Embryonic facial prominence (tissue), 1 donor: ENCODE data around the gene ZNF333.
"Not testable (repeated sequence)": the region's sequence is repeated elsewhere in the genome, so short reads cannot be mapped to it uniquely, and the experiment has no call there.

ENCODE experiments used
- DNase-seq: peaks from one replicate; pipeline ENCODE4 v3.0.0-alpha.2; 2016; ENCODE audit errors: extremely low spot score

Gene ZNF333

DNA sequence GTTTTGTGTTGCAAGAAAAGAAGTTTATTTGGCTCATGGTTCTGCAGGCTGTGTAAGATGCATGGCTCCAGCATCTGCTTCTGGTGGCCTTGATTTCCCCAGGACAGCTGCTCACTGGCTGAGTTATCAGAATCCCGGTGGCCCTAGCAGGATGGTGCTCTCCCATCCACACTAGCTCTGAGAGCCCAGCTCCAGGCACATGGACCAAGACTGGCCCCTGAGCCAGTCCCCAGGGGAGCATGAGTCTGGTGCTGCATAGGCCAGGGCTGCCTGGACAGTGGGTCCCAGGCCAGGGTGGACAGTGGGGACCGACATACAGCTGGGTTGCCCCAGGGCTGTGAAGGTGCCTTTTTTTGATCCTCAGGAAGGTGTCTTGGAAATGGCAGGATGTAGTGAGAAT lies 78.2 kb downstream of the ZNF333 start:
- no peak for DNase-seq

DNA sequence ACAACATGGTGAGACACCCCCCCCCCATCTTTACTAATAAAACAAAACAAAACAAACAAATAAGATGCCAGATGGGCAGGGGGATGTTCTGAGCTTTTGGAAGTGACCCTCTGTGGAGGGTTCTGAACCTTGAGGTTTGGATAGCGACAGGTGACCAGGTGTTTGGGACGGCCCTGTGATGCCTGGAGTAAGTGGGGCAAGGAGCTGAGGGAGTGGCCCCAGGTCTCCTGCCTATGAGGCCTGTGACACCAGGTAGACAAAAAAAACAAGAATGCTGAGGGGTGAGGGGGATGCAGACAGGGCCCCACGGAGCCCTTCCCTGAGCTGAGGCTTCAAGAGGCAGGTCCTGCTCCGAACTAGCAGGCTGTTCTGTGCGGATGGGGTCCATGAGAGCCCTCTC lies 79.4 kb downstream of the ZNF333 start:
- no peak for DNase-seq

DNA sequence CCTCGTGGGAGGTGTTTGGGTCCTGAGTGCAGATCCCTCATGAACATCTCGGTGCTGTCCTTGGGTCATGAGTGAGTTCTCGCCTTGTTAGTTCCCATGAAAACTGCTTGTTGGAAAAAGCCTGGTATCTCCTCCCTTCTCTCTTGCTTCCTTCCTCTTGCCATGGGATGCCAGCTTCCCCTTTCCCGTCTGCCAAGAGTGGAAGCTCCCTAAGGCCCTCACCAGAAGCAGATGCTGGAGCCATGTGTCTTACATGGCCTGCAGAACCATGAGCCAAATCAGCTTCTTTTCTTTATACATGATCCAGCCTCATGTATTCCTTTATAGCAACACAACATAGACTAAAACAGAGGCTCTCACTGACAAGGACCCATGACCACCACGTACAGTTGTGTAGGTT lies 80.3 kb downstream of the ZNF333 start:
- DNase-seq: no peak

DNA sequence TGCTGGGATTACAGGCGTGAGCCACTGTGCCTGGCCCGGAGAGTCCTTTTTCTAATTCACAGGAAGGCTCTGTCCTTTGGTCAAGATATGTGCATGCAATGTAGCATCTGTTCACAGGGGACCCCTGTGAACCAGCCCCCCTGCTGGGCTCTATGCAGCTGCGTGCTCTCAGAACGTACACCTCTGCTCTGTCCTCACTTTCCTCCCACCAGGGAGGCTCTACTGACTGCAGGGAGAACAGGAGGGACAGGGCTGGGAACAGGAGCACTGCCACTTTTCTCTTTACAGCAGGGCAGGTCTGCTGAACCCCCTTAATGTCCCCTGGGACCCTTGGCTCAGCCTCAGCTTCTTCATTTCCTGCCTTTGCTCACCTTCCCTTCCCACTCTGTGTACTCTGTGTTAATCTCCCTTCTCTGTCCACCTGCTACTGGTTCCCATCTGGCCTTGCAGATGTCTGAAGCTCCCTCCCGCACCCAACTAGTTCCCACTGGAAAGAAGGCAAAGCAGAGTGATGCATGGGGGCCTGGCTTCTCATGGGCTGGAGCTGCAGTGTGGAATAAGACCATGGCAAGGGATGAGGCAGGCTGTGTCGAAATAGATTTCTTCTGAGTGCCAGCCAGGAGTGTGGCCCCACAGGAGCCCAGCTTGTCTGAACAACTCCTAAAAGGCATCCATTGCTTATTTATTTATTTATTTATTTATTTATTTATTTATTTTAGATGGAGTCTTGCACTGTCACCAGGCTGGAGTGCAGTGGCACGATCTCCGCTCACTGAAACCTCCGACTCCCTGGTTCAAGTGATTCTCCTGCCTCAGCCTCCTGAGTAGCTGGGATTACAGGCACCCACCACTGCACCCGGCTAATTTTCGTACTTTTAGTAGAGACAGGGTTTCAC lies 81.3 kb downstream of the ZNF333 start:
- DNase-seq: no peak

DNA sequence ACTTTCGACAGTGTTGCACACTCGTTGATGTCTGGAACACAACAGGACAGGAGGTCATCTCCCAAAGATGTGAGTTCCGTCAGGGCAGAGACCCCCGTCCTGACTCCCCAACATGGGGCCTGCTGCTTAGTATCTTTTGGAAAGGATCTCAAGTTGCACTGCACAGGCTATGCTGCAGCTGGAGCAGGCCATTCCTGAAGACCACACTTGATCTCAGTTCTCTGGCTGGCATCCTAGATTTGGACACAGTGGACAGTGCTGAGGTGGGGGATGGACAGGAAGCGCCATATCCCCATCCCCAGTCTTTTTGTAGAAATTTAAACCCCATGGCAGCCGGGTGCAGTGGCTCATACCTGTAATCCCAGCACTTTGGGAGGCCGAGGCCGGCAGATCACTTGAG lies 82.6 kb downstream of the ZNF333 start:
- no peak for DNase-seq

DNA sequence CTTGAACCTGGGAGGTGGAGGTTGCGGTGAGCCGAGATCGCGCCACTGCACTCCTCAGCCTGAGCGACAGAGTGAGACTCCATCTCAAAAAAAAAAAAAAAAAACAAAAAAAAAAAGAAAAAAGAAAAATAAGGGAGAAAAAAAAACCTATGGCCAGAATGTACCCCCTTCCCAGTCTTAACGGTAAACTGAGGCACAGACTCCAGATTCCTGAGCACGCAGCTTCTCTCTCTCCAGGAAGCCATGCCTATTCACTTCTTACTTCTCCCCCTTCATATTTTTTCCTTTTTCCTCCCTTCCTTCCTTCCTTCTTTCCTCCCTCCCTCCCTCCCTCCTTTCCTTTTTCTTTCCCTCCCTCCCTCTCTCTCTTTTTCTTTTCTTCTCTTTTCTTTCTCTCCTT lies 83.1 kb downstream of the ZNF333 start:
- DNase-seq: no peak

DNA sequence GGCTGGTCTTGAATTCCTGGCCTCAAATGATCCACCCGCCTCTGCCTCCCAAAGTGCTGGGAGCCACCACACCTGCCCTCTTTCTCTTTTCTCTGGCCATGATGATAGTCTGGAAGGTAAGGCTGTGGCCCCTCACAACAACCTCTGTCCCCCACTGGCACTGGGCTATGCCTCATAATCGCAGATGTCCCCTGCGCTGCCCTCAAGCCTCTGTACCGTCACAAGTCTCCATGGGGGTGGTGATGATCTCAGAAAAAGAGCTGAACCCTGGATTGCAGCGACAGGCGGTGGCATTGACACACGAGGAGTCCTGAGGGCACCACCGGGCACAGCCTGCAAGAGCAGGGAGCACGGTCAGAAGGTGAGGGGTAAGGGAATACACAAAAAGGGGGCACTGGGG lies 83.9 kb downstream of the ZNF333 start:
- DNase-seq: not testable (repeated sequence)

DNA sequence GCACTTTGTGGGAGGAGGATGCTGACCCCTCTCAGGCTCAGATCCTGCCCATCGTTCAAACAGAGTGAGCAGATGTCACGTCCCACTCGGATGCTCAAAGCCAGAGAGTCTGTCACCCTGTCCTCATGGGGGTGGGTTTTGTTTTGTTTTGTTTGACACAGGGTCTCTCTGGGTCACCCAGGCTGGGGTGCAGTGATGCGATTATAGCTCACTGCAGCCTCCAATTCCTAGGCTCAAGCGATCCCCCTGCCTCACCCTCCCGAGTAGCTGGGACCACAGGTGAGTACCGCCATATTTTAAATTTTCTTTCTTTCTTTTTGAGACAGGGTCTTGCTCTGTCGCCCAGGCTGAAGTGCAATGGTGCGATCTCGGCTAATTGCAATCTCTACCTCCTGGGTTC lies 84.5 kb downstream of the ZNF333 start:
- no peak for DNase-seq

DNA sequence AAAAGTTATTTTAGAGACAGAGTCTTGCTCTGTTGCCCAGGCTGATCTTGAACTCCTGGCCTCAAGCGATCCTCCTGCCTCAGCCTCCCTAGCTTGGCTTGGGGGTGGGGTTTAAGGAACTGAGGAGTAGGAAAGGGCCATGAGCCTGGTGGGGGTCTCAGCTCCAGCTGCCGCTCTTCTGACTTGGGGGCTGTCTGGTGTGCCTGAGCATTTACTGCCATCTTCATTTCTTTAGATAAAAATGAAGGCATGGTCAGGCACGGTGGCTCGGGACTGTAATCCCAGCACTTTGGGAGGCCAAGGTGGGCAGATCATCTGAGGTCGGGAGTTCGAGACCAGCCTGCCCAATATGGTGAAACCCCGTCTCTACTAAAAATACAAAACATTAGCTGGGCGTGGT lies 85.5 kb downstream of the ZNF333 start:
- DNase-seq: not testable (repeated sequence)

DNA sequence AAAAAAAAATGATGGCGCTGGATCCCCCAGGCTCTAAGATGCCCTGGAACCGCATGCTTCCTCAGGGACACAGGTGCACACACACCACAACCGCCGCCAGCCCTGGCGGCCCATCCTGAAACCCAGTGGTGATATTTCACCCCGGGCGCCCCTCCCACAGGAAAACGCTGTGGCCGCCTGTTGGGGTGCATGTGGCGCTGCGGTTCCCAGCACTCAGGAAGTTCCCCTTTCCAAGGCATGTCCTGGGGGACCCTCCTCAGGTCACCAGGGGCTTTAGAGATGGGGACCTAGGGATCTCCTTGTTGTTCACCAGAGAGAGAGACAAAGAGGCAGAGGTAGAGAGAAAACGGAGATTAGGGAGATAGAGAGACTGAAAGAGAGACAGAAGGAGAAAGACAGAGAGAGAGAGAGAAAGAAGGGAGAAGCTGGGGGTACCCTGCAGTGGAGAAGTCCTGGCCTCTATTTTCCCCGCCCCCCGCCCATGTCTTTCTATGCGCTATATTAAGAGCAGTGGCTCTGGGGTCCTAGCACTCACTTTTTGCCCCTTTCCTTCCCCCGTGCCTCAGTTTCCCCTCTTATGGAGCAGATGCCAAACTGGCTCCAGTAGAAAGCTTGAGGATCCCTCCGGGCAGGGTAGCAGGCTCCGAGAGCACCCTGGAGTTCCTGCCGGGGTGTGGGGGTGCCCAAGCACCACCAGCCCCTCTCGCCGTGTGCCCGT lies 86.2 kb downstream of the ZNF333 start:
- no peak for DNase-seq

DNA sequence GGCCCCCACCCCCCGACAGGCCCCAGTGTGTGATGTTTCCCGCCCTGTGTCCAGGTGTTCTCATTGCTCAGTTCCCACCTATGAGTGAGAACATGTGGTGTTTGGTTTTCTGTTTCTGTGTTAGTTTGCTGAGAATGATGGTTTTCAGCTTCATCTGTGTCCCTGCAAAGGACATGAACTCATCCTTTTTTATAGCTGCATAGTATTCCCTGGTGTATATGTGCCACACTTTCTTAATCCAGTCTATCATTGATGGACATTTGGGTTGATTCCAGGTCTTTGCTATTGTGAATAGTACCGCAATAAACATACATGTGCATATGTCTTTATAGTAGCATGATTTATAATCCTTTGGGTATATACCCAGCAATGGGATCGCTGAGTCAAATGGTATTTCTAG lies 87.8 kb downstream of the ZNF333 start:
- DNase-seq: not testable (repeated sequence)

DNA sequence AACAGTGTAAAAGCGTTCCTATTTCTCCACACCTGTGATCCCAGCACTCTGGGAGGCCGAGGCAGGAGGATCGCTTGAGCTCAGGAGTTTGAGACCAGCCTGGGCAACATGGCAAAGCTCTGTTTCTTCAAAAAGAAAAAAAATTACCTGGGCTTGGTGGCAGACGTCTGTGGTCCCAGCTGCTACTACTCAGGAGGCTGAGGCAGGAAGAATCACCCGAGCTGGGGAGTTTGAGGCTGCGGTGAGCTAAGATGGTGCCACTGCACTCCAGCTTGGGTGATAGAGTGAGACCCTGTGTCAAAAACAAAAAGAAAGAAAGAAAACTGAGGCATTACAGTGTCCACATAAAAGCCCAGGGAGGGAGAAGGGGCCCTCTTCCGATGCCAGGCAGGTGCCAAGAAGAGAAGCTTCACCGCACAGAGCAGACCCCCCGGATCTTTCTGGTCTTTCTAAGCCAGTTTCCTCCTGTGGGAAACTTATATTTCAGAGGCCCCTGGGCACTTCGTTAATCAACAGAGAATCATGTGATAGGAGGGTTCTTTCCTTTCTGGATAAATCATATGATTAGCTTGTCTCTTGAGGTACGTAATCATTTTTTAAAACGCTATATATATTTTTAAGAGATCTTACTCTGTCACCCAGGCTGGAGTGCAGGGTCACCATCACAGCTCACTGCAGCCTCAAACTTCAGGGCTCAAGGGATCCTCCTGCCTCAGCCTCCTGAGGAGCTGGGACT lies 88.4 kb downstream of the ZNF333 start, which contains the start of gene ADGRE2:
TSS of gene ADGRE2 (minus strand) at position 451 of the 736 bp plus-strand sequence. CDS start 1,804 bp downstream, outside the sequence.
- DNase-seq: not testable (repeated sequence)

DNA sequence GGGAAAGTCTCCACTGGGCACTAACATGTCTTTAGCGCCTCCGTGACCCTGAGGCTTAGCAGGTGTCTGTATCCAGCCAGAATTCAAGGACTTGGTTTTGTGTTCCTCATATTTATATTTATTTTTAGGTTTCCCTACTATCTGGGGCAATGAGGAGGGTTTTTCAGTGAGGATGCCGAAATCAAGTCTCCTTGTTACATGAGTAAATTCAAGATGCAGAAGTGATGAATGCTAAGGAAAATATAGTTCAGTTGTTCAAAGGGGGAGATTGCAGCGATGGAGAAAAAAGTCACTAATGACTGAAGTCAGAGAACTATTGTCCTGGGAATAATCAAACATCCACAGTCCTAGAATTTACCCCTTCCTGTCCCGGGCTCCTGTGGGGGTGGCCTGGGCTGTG lies 89.3 kb downstream of the ZNF333 start:
- DNase-seq: no peak

DNA sequence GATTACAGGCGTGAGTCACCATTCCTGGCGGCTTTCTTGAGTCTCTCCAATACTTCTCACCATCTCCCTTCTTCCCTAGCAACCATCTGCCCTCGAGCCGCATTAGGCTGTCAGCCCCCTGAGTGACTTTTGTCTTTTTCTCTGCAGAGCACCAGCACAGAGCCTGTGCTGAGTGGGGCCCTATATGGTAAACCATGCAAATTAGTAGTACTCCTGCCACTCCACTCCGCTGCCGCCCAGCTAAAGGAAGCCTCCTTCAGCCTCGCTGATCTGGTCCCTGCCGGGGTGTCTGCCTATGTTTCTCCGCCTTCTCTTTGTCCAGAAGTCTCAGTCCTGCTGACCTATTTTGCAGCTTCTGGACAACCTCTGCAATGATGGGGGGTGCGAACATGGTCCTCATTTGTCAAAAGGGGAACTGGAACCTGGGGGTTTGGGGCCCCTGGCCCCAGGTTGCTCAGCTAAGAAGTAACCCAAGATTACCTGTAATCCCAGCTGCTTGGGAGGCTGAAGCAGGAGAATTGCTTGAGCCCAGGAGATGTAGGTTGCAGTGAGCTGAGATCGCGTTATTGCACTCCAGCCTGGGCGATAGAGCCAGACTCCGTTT lies 90.9 kb downstream of the ZNF333 start:
- DNase-seq: not testable (repeated sequence)

DNA sequence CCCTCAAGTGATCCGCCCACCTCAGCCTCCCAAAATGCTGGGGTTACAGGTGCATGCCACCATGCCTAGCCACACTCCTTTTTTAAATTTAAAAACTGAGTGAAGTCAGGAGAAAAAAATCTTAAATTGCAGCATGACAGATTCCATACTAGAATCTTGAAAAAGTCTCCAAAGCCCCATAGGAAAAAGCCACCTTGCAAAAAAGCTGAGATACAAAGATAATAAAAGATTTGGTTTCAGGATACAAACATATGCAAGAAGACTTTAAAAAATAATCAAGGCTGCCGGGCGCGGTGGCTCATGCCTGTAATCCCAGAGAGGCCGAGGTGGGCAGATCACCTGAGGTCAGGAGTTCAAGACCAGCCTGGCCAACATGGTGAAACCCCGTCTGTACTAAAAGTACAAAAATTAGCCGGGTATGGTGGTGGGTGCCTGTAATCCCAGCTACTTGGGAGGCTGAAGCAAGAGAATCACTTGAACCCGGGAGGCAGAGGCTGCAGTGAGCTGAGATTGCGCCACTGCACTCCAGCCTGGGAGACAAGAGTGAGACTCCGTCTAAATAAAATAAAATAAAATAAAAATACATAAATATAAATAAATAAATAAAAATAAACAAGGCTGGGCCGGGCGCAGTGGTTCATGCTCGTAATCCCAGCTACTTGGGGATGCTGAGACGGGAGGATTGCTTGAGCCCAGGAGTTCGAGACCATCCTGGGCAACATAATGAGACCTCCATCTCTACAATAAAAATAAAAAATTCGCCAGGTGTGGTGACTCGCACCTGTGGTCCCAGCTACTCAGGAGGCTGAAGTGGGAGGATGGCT lies 92.1 kb downstream of the ZNF333 start:
- not testable (repeated sequence) for DNase-seq

DNA sequence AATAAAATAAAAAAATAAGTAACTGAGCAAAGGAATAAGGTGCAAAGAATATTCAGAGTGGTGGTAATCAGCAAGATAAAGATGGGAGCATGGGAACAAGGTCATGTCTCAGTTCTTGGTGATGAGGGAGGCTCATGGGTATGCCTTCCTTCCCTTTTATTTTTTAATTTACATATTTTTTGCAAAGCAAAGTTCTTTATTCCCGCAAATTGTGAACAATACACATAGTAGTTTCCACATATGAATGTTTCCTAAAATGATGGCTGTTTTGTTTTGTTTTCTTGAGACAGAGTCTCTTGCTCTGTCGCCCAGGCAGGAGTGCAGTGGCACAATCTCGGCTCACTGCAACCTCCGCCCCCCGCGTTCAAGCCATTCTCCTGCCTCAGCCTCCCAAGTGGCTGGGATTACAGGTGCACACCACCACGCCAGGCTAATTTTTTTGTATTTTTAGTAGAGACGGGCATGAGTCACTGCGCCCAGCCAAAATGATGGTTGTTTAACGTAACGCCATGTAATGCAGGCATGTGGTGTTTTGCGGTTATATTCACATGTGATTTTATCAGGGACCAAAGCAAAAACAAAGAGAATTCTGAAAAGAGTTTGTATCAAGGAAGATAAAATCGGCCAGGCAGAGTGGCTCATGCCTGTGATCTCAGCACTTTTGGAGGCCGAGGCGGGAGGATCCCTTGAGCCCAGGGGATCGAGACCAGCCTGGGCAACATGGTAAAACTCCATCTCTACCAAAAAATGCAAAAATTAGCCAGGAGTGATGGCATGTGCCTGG lies 93.0 kb downstream of the ZNF333 start:
- DNase-seq: no peak
